Suprapubic skin (tissue), 4 donors: ENCODE measurements around the gene FKBP10. TPM values are rescaled to one million over a fixed set of nuclear protein-coding genes. Genes with fewer than 3 reads are reported as not detected.

Experiments used
- DNase-seq, 2 donors: peaks; one replicate each; pipeline ENCODE4 v3.0.0-alpha.2; 2019; ENCODE audit warnings: low spot score in 2 of 2
- H3K27ac ChIP-seq: fragments of 200-600 bp; sonication (generic); one replicate; pipeline ENCODE4 v1.5.1; 2019
- H3K27me3 ChIP-seq: fragments of 200-600 bp; sonication (generic); one replicate; pipeline ENCODE4 v1.5.1; 2019
- H3K36me3 ChIP-seq: fragments of 200-600 bp; sonication (generic); one replicate; pipeline ENCODE4 v1.5.1; 2019
- H3K4me1 ChIP-seq: fragments of 200-600 bp; sonication (generic); one replicate; pipeline ENCODE4 v1.5.1; 2019
- H3K4me3 ChIP-seq: fragments of 200-600 bp; sonication (generic); one replicate; pipeline ENCODE4 v1.5.1; 2019; ENCODE audit warnings: mild to moderate bottlenecking
- H3K9me3 ChIP-seq: fragments of 200-600 bp; sonication (generic); one replicate; pipeline ENCODE4 v1.5.1; 2019
- EP300 ChIP-seq: sonication (generic); formaldehyde crosslinking; IDR thresholded peaks from one replicate; pipeline ENCODE4 v1.6.1; 2017; ENCODE audit warnings: antibody characterized with exemption
- POLR2A ChIP-seq, 2 donors: fragments of 450-650 bp; IDR thresholded peaks; one replicate each; pipeline ENCODE4 v1.6.1; 2017; ENCODE audit warnings: antibody characterized with exemption in 2 of 2, mild to moderate bottlenecking in 2 of 2, moderate library complexity in 2 of 2
- POLR2AphosphoS5 ChIP-seq, 3 donors: sonication (generic); formaldehyde crosslinking; IDR thresholded peaks; one replicate each; pipeline ENCODE4 v1.6.1; 2017; ENCODE audit warnings: antibody characterized with exemption in 3 of 3
- WGBS: methylation state at CpG from one replicate; pipeline ENCODE4 v1.1.5; 2018; 5-methylcytosine and 5-hydroxymethylcytosine counted together
- total RNA-seq, 4 donors: library from RNA; depleted of rRNA; stranded (reverse); fragments of >200 nt; gene quantifications; one replicate each; pipeline ENCODE4 v1.1.0, GENCODE V29; 2016
- TF ChIP-seq, protein P1 (sequence below), 2 donors: fragments of 200-600 bp in 1 of 2; fragments of 450-650 bp in 1 of 2; sonication (generic) in 1 of 2; IDR thresholded peaks; one replicate each; pipeline ENCODE4 v1.5.1; 2016 to 2019; ENCODE audit warnings: antibody characterized with exemption in 2 of 2, mild to moderate bottlenecking in 1 of 2, moderate library complexity in 1 of 2

FKBP10 gene, protein sequence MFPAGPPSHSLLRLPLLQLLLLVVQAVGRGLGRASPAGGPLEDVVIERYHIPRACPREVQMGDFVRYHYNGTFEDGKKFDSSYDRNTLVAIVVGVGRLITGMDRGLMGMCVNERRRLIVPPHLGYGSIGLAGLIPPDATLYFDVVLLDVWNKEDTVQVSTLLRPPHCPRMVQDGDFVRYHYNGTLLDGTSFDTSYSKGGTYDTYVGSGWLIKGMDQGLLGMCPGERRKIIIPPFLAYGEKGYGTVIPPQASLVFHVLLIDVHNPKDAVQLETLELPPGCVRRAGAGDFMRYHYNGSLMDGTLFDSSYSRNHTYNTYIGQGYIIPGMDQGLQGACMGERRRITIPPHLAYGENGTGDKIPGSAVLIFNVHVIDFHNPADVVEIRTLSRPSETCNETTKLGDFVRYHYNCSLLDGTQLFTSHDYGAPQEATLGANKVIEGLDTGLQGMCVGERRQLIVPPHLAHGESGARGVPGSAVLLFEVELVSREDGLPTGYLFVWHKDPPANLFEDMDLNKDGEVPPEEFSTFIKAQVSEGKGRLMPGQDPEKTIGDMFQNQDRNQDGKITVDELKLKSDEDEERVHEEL
- total RNA-seq, result 10 to 100 TPM; 11.7 to 14.8 (median 12.4) TPM

GRCh38 chr17:41812381-41813151 is at the start of gene FKBP10:
Gene FKBP10 (plus strand): TSS chr17:41813004. CDS start chr17:41813035, 31 bp downstream.
- no peaks in the 10 kb centered on the region for H3K9me3 ChIP-seq
- WGBS, result 3% methylated on average over 31 of the region's 35 CpGs
- H3K27ac ChIP-seq, result peak within 1 kb of the TSS; percentile 66
- no peaks in the 10 kb centered on the region for H3K27me3 ChIP-seq
- H3K4me3 ChIP-seq, result peak within 1 kb of the TSS; percentile 82
- TF ChIP-seq POLR2A (IDR thresholded peaks at IDR 0.05), result no peak
- TF ChIP-seq, protein P1, sequence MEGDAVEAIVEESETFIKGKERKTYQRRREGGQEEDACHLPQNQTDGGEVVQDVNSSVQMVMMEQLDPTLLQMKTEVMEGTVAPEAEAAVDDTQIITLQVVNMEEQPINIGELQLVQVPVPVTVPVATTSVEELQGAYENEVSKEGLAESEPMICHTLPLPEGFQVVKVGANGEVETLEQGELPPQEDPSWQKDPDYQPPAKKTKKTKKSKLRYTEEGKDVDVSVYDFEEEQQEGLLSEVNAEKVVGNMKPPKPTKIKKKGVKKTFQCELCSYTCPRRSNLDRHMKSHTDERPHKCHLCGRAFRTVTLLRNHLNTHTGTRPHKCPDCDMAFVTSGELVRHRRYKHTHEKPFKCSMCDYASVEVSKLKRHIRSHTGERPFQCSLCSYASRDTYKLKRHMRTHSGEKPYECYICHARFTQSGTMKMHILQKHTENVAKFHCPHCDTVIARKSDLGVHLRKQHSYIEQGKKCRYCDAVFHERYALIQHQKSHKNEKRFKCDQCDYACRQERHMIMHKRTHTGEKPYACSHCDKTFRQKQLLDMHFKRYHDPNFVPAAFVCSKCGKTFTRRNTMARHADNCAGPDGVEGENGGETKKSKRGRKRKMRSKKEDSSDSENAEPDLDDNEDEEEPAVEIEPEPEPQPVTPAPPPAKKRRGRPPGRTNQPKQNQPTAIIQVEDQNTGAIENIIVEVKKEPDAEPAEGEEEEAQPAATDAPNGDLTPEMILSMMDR (IDR thresholded peaks at IDR 0.05), result no peak
- TF ChIP-seq EP300, result no peak
- no peak for TF ChIP-seq POLR2AphosphoS5 (IDR thresholded peaks at IDR 0.05)
- peaks cover 4% of the 10 kb centered on the region for H3K36me3 ChIP-seq
- peaks cover 44% of the 10 kb centered on the region for H3K4me1 ChIP-seq
- DNase-seq, result peak in 1 of 2 donors; percentile 75

DNA sequence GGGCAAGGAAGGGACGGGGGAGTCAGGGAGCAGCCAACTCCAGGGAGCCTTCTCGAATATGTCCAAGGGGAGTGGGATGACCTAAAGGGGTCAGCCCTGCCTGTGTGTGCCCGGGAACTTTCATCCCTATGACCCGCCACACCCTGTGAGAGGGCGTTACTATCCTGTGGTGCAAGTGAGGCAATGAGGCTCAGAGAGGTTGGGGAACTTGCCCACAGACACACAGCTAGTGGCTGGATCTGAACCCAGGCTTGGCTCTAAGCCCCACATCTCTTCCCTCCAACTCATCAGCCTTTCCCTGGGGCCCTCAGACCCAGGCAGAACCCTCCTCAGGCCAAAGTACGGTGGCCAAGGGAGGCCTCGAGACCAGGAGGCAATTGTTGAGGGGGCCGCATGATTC is 49.5 kb upstream of the FKBP10 start:
- no peak overlapping the region for H3K4me3 ChIP-seq
- peaks cover 99% of the 10 kb centered on the region for H3K36me3 ChIP-seq
- H3K4me1 ChIP-seq, result no peaks in the 10 kb centered on the region
- no peak for DNase-seq
- TF ChIP-seq POLR2AphosphoS5 (IDR thresholded peaks at IDR 0.05), result no peak
- TF ChIP-seq, protein P1 (IDR thresholded peaks at IDR 0.05), result no peak
- no peaks in the 10 kb centered on the region for H3K27me3 ChIP-seq
- 84% methylated on average over 6 of the region's 8 CpGs for WGBS
- H3K9me3 ChIP-seq, result no peaks in the 10 kb centered on the region
- no peak overlapping the region for H3K27ac ChIP-seq

- Histone ChIP-seq H3K4me1 (peaks cover 10% of the 10 kb centered on the region), H3K9me3 (no peaks in the 10 kb centered on the region), H3K27me3 (no peaks in the 10 kb centered on the region), H3K36me3 (peaks cover 99% of the 10 kb centered on the region), H3K27ac (no peak overlapping the region), H3K4me3 (no peak overlapping the region)
- DNase-seq, result no peak
- TF ChIP-seq POLR2A (IDR thresholded peaks at IDR 0.05) (no peak), EP300 (no peak), POLR2AphosphoS5 (IDR thresholded peaks at IDR 0.05) (no peak)
- TF ChIP-seq, protein P1 (IDR thresholded peaks at IDR 0.05), result no peak
Measured at GRCh38 chr17:41766135-41766534, 46.7 kb upstream of the FKBP10 start.

DNA sequence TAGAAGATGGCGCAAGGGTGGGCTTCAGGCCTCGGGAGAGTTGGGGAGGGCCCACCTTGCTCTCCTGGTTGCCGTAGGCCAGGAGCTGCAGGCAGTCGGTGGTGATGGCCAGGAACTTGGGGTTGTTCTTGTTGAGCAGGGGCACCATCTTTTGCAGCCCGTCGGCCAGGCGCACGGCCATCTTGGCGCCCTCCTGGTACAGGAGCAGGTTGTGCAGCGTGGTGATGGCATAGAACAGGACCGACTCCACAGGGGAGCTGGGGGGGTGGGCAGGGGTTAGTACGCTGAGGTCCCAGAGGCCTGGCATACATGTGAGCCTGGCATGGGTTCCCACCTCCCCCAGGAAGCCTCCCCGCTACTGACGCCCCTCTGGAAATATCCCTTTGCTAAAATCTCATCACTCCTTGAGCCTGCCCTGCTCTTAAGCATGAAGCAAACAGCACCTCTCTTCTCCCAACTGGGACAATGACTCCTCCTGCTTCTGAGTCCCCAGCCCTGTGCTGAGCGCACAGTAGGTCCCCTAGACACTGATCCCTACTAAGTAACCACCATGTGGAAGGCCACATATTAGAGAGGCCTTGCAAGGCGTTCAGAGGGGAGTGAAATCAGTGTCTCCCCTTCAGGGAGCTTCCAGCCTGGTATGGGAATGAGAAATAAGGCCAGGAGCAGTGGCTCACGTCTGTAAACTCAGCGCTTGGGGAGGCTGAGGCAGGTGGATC is 45.3 kb upstream of the FKBP10 start:
- Histone ChIP-seq H3K4me3 (no peak overlapping the region), H3K27me3 (no peaks in the 10 kb centered on the region), H3K27ac (no peak overlapping the region), H3K36me3 (peaks cover 95% of the 10 kb centered on the region), H3K4me1 (peaks cover 24% of the 10 kb centered on the region), H3K9me3 (no peaks in the 10 kb centered on the region)
- TF ChIP-seq EP300, result no peak
- no peak for TF ChIP-seq POLR2A (IDR thresholded peaks at IDR 0.05)
- no peak for TF ChIP-seq POLR2AphosphoS5 (IDR thresholded peaks at IDR 0.05)
- TF ChIP-seq, protein P1 (IDR thresholded peaks at IDR 0.05), result no peak
- WGBS, result 91% methylated on average over 15 of the region's 18 CpGs
- no peak for DNase-seq
